Measurements from ENCODE around the gene RABGAP1L. TPM values are rescaled to one million over a fixed set of nuclear protein-coding genes. Genes with fewer than 3 reads are reported as not detected.

RABGAP1L gene
- total RNA-seq, 4 donors from 2014 or later: 31.7 to 49.7 (median 34.3) TPM

DNA sequence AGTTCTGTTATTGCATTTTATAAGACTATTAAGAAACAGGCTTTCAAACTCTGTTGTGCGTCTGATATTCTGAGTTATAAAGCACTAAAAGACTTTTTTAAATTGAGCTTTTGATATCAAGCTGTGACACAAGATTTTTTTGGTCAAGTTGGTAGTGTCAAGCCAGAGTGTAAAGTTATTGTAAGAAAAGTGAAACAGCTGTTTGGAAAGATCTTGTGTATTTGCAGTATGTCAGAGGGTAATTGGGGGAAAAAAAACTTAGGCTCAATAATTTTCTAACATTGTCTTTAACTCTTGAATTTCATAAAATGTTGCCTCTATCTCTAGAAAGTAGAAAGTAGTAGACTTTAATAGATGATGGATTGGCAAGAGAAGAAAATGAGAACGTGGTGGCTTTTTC, 844.2 kb downstream of the RABGAP1L start:
- TF ChIP-seq, protein P1, sequence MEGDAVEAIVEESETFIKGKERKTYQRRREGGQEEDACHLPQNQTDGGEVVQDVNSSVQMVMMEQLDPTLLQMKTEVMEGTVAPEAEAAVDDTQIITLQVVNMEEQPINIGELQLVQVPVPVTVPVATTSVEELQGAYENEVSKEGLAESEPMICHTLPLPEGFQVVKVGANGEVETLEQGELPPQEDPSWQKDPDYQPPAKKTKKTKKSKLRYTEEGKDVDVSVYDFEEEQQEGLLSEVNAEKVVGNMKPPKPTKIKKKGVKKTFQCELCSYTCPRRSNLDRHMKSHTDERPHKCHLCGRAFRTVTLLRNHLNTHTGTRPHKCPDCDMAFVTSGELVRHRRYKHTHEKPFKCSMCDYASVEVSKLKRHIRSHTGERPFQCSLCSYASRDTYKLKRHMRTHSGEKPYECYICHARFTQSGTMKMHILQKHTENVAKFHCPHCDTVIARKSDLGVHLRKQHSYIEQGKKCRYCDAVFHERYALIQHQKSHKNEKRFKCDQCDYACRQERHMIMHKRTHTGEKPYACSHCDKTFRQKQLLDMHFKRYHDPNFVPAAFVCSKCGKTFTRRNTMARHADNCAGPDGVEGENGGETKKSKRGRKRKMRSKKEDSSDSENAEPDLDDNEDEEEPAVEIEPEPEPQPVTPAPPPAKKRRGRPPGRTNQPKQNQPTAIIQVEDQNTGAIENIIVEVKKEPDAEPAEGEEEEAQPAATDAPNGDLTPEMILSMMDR (IDR thresholded peaks at IDR 0.05): no peak
- ATAC-seq (ENCODE audit: low FRiP score): no peak
- no peak for DNase-seq (ENCODE audit: low spot score)

DNA sequence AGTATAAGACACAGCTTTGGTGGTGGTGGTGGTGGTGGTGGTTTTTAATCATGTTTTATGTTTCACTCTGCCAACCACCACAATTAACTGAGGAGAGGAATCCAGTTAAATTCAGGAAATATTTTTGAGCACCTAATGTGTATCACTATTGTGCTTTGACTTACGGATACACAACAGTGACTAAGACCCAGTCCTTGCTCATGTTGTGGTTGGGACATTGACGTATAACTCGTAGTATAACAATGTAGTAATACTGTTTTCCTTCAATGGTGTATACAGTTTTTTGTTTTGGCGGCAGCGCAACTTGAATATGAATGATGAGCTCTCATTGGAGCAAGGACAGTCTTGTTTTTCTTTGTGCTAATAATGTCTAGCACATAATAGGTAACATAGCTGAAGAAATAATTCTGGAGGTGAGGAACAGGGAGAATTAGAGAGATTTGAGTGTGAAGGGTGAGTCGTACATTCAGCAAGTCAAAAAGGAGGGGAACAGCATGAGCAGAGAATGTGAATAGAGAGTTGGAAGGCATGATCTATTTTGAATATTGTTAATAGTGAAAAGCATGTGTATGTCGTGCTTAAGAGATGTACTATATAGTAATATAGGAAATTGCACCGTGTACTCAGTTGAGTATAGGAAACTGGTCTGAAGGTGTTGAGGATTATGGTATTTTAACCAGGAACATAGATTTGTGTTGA, 845.9 kb downstream of the RABGAP1L start:
- DNase-seq (ENCODE audit: low spot score): no peak
- no peak for ATAC-seq (ENCODE audit: low FRiP score)
- TF ChIP-seq, protein P1 (IDR thresholded peaks at IDR 0.05): no peak

DNA sequence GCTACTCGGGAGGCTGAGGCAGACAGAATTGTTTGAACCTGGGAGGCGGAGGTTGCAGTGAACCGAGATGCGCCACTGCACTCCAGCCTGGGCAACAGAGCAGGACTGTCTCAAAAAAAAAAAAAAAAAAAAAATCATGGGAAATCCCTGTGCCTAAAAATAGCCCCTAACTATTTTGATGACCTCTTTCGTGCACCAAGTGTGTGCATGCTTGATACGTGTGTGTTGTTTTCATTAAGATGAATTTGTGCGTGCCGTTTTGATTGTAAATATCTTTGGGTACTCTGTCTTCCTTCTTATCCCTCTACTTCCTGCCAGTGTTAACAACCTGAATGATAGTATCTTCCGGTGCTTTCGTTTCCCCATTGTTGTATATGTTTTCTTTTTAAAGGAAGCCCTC, 850.2 kb downstream of the RABGAP1L start:
- no peak for ATAC-seq (ENCODE audit: low FRiP score)
- TF ChIP-seq, protein P1 (IDR thresholded peaks at IDR 0.05): no peak
- DNase-seq (ENCODE audit: low spot score): no peak

DNA sequence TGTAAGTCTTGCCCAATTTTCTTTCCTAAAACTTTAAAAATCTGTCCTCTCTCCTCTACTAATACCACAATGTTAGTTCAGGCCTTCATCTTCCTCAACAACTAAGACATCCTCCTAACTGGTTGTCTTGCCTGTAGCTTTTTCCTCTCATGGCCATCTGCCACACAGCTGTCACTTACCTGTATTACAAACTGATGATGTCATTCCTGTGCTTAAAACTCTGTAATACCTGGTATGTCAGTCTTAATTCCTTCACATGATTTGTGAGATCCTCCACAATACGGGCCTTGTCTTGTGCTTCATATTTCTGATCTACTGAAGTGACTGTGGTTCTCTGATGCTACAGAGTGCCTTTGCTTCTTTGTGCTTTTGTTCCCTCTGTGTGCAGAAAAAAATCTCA, 854.1 kb downstream of the RABGAP1L start:
- TF ChIP-seq, protein P1 (IDR thresholded peaks at IDR 0.05): no peak
- DNase-seq (ENCODE audit: low spot score) (no peak), ATAC-seq (ENCODE audit: low FRiP score) (no peak)

DNA sequence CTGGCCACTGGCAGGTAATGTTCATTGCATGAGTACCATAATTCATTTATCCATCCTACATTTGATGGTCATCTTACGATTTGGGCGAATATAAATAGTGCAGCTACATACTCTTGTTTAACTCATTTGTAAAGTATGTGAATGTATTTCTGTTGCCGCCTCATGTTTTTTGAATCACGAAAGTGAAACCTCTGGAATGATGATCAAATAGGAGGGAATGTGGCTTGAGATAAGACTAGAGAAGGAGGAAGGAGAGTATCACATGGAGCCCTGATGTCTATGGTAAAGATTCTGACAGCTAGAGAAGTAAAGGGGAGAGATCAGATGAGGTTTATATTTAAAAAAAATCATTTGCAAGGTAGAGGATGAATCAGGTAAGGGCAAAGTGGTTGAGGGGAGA, 855.9 kb downstream of the RABGAP1L start:
- ATAC-seq (ENCODE audit: low FRiP score): peak; percentile 62
- no peak for DNase-seq (ENCODE audit: low spot score)
- TF ChIP-seq, protein P1 (IDR thresholded peaks at IDR 0.05): no peak

DNA sequence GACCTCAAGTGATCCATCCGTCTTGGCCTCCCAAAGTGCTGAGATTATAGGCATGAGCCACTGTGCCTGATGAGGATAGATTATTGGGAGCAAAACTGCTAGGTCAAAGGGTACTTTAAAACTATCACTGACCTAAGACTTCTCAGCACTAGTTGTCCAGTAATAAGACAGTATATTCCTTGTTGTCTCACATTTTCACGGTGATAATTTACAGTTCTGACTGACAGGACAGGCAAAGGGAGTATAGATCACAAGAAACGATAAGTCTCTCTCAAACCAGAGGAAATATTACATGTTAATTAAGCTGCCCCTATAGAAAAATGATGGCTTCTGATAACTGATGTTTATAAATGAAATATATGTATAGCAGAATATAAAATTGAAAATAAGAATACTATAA, 860.2 kb downstream of the RABGAP1L start:
- TF ChIP-seq, protein P1 (IDR thresholded peaks at IDR 0.05): no peak
- DNase-seq (ENCODE audit: low spot score): no peak
- no peak for ATAC-seq (ENCODE audit: low FRiP score)
